Skeletal muscle satellite cell (primary cell): ENCODE data around the gene SEC16B.

Experiments used
- H3K27me3 ChIP-seq: 2 replicates; pipeline ENCODE4 v1.7.0; 2013; ENCODE audit warnings: low read length; ENCODE audit not compliant: control insufficient read depth, insufficient read depth
- H3K36me3 ChIP-seq: 2 replicates; pipeline ENCODE4 v1.7.0; 2013; ENCODE audit warnings: mild to moderate bottlenecking, control low read depth, low read length; ENCODE audit not compliant: insufficient read depth
- H3K4me1 ChIP-seq: 2 replicates; pipeline ENCODE4 v1.7.0; 2013; ENCODE audit warnings: low read length; ENCODE audit not compliant: control insufficient read depth, insufficient read depth
- H3K4me2 ChIP-seq: 2 replicates; pipeline ENCODE4 v1.7.0; 2013; ENCODE audit warnings: mild to moderate bottlenecking, low read length
- H3K4me3 ChIP-seq: 2 replicates; pipeline ENCODE4 v1.7.0; 2013; ENCODE audit warnings: low read length
- H3K9ac ChIP-seq: 2 replicates; pipeline ENCODE4 v1.7.0; 2013; ENCODE audit warnings: mild to moderate bottlenecking, low read depth, low read length, moderate library complexity
- H3K9me3 ChIP-seq: replicated peaks from 2 replicates; pipeline ENCODE4 v1.7.0; 2013; ENCODE audit warnings: mild to moderate bottlenecking, control low read depth, low read length

The SEC16B gene

GRCh38 chr1:177923441-177923840 is 46.4 kb downstream of the SEC16B start:
- Histone ChIP-seq H3K4me2 (no peak overlapping the region), H3K4me1 (peaks cover 28% of the 10 kb centered on the region), H3K4me3 (no peak overlapping the region), H3K36me3 (no peaks in the 10 kb centered on the region), H3K27me3 (no peaks in the 10 kb centered on the region), H3K9me3 (no peaks in the 10 kb centered on the region), H3K9ac (no peak overlapping the region)

- Histone ChIP-seq H3K27me3 (no peaks in the 10 kb centered on the region), H3K36me3 (no peaks in the 10 kb centered on the region), H3K4me3 (no peak overlapping the region), H3K4me2 (no peak overlapping the region), H3K4me1 (peaks cover 18% of the 10 kb centered on the region), H3K9ac (no peak overlapping the region), H3K9me3 (no peaks in the 10 kb centered on the region)
These were observed 47.6 kb downstream of the SEC16B start for GRCh38 chr1:177922209-177922608.

GRCh38 chr1:177921590-177921989 is 48.3 kb downstream of the SEC16B start:
- H3K4me3 ChIP-seq, result no peak overlapping the region
- H3K27me3 ChIP-seq, result no peaks in the 10 kb centered on the region
- no peak overlapping the region for H3K4me2 ChIP-seq
- peaks cover 12% of the 10 kb centered on the region for H3K4me1 ChIP-seq
- no peak overlapping the region for H3K9ac ChIP-seq
- H3K36me3 ChIP-seq, result no peaks in the 10 kb centered on the region
- no peaks in the 10 kb centered on the region for H3K9me3 ChIP-seq

- H3K4me2 ChIP-seq, result no peak overlapping the region
- H3K4me3 ChIP-seq, result no peak overlapping the region
- no peaks in the 10 kb centered on the region for H3K9me3 ChIP-seq
- H3K9ac ChIP-seq, result no peak overlapping the region
- H3K4me1 ChIP-seq, result no peaks in the 10 kb centered on the region
- H3K27me3 ChIP-seq, result no peaks in the 10 kb centered on the region
- H3K36me3 ChIP-seq, result no peaks in the 10 kb centered on the region
These were observed 49.8 kb downstream of the SEC16B start for GRCh38 chr1:177920091-177920490.

GRCh38 chr1:177915641-177916040 is 54.2 kb downstream of the SEC16B start:
- Histone ChIP-seq H3K4me2 (no peak overlapping the region), H3K4me3 (no peak overlapping the region), H3K9me3 (no peaks in the 10 kb centered on the region), H3K27me3 (no peaks in the 10 kb centered on the region), H3K36me3 (no peaks in the 10 kb centered on the region), H3K4me1 (no peaks in the 10 kb centered on the region), H3K9ac (no peak overlapping the region)

GRCh38 chr1:177914603-177915002 is 55.3 kb downstream of the SEC16B start:
- no peaks in the 10 kb centered on the region for H3K36me3 ChIP-seq
- no peaks in the 10 kb centered on the region for H3K27me3 ChIP-seq
- H3K4me1 ChIP-seq, result no peaks in the 10 kb centered on the region
- H3K9me3 ChIP-seq, result no peaks in the 10 kb centered on the region
- no peak overlapping the region for H3K4me3 ChIP-seq
- no peak overlapping the region for H3K9ac ChIP-seq
- H3K4me2 ChIP-seq, result no peak overlapping the region

GRCh38 chr1:177913762-177914540 is 55.9 kb downstream of the SEC16B start:
- Histone ChIP-seq H3K4me2 (no peak overlapping the region), H3K27me3 (no peaks in the 10 kb centered on the region), H3K4me3 (no peak overlapping the region), H3K9me3 (no peaks in the 10 kb centered on the region), H3K9ac (no peak overlapping the region), H3K4me1 (no peaks in the 10 kb centered on the region), H3K36me3 (no peaks in the 10 kb centered on the region)

- Histone ChIP-seq H3K27me3 (no peaks in the 10 kb centered on the region), H3K9me3 (no peaks in the 10 kb centered on the region), H3K4me1 (no peaks in the 10 kb centered on the region), H3K4me3 (no peak overlapping the region), H3K4me2 (no peak overlapping the region), H3K36me3 (no peaks in the 10 kb centered on the region), H3K9ac (no peak overlapping the region)
These were observed 56.9 kb downstream of the SEC16B start for GRCh38 chr1:177912991-177913390.

GRCh38 chr1:177909416-177909815 is 60.4 kb downstream of the SEC16B start:
- Histone ChIP-seq H3K9me3 (no peaks in the 10 kb centered on the region), H3K27me3 (no peaks in the 10 kb centered on the region), H3K4me1 (no peaks in the 10 kb centered on the region), H3K36me3 (no peaks in the 10 kb centered on the region), H3K4me3 (no peak overlapping the region), H3K4me2 (no peak overlapping the region), H3K9ac (no peak overlapping the region)

- Histone ChIP-seq H3K9ac (no peak overlapping the region), H3K4me2 (no peak overlapping the region), H3K4me3 (no peak overlapping the region), H3K27me3 (no peaks in the 10 kb centered on the region), H3K9me3 (no peaks in the 10 kb centered on the region), H3K36me3 (no peaks in the 10 kb centered on the region), H3K4me1 (no peaks in the 10 kb centered on the region)
These were observed 62.9 kb downstream of the SEC16B start for GRCh38 chr1:177907000-177907399.

GRCh38 chr1:177905686-177906085 is 64.2 kb downstream of the SEC16B start:
- H3K27me3 ChIP-seq, result no peaks in the 10 kb centered on the region
- H3K36me3 ChIP-seq, result no peaks in the 10 kb centered on the region

GRCh38 chr1:177902266-177902665 is 67.6 kb downstream of the SEC16B start:
- Histone ChIP-seq H3K4me3 (no peak overlapping the region), H3K9ac (no peak overlapping the region), H3K4me2 (no peak overlapping the region), H3K36me3 (no peaks in the 10 kb centered on the region), H3K27me3 (no peaks in the 10 kb centered on the region), H3K9me3 (no peaks in the 10 kb centered on the region), H3K4me1 (no peaks in the 10 kb centered on the region)

More at GRCh38 chr1:177905686-177906085, 64.2 kb downstream of the SEC16B start:
- Histone ChIP-seq H3K4me2 (no peak overlapping the region), H3K9me3 (no peaks in the 10 kb centered on the region), H3K4me1 (no peaks in the 10 kb centered on the region), H3K9ac (no peak overlapping the region), H3K4me3 (no peak overlapping the region)
